IMR-90 (cell line): ENCODE measurements around the gene ENO2. TPM values are rescaled to one million over a fixed set of nuclear protein-coding genes. Genes with fewer than 3 reads are reported as not detected.

ENCODE experiments used
- ATAC-seq: fragments of 200-7000 bp; cut with Tn5 transposase; 2 replicates; pipeline ENCODE4 v1.9.1; 2020; ENCODE audit warnings: low read depth, mild to moderate bottlenecking, moderate library complexity
- BruUV-seq: library from RNA; stranded (reverse); fragments of 400-500 nt; replicated peaks from 2 replicates; lab custom pipeline; 2021; lab: Mats Ljungman, UMichigan
- CTCF ChIA-PET: fragments of 300-600 bp; formaldehyde crosslinking; extraction: SDS; loops from one replicate; lab custom pipeline; 2021; ENCODE audit warnings: antibody characterized with exemption; lab: Yijun Ruan, JAX
- POLR2A ChIA-PET: fragments of 300-600 bp; sonication (Branson Sonifier 250); formaldehyde crosslinking; loops from one replicate; lab custom pipeline; 2022; ENCODE audit warnings: antibody characterized with exemption; ENCODE audit not compliant: unreplicated experiment; lab: Charles Lee
- DNase-seq: peaks from one replicate; pipeline ENCODE4 v3.0.0; 2013
- H2AFZ ChIP-seq: replicated peaks from 2 replicates; pipeline ENCODE3; 2013; ENCODE audit warnings: low read length, mild to moderate bottlenecking; ENCODE audit not compliant: poor library complexity
- H2AK5ac ChIP-seq: 2 replicates; pipeline ENCODE4 v1.6.1; 2013; ENCODE audit warnings: low read depth, low read length, inconsistent platforms
- H2AK9ac ChIP-seq: replicated peaks from 2 replicates; pipeline ENCODE3; 2013; ENCODE audit warnings: mild to moderate bottlenecking, low read depth, low read length, moderate library complexity; ENCODE audit not compliant: poor library complexity
- H2BK120ac ChIP-seq: 2 replicates; pipeline ENCODE4 v1.6.1; 2013; ENCODE audit warnings: low read depth, low read length, inconsistent platforms
- H2BK15ac ChIP-seq: 3 replicates; pipeline ENCODE4 v1.6.1; 2013; ENCODE audit warnings: low read depth, low read length, inconsistent platforms
- H2BK20ac ChIP-seq: 2 replicates; pipeline ENCODE4 v1.6.1; 2013; ENCODE audit warnings: low read depth, mild to moderate bottlenecking, inconsistent platforms, low read length, moderate library complexity
- H2BK5ac ChIP-seq: 2 replicates; pipeline ENCODE4 v1.6.1; 2013; ENCODE audit warnings: mild to moderate bottlenecking, low read depth, low read length, inconsistent platforms; ENCODE audit not compliant: poor library complexity, severe bottlenecking
- H3K14ac ChIP-seq: replicated peaks from 2 replicates; pipeline ENCODE4 v1.6.1; 2013; ENCODE audit warnings: low read depth, low read length, inconsistent platforms
- H3K18ac ChIP-seq: 2 replicates; pipeline ENCODE4 v1.6.1; 2013; ENCODE audit warnings: low read depth, low read length, control low read depth
- H3K23ac ChIP-seq: 2 replicates; pipeline ENCODE4 v1.6.1; 2013; ENCODE audit warnings: low read depth, low read length, inconsistent platforms
- H3K27ac ChIP-seq: 2 replicates; pipeline ENCODE4 v1.5.1; 2013; ENCODE audit warnings: mild to moderate bottlenecking, control low read depth, low read length; ENCODE audit not compliant: insufficient read depth
- H3K27me3 ChIP-seq: 2 replicates; pipeline ENCODE4 v1.6.1; 2013; ENCODE audit warnings: low read length; ENCODE audit not compliant: control insufficient read depth, insufficient read depth
- H3K36me3 ChIP-seq: 2 replicates; pipeline ENCODE4 v1.6.1; 2013; ENCODE audit warnings: low read length, mixed read lengths; ENCODE audit not compliant: control insufficient read depth, insufficient read depth
- H3K4ac ChIP-seq: 2 replicates; pipeline ENCODE4 v1.6.1; 2013; ENCODE audit warnings: low read depth, low read length, inconsistent platforms
- H3K4me1 ChIP-seq: 2 replicates; pipeline ENCODE4 v1.6.1; 2013; ENCODE audit warnings: low read length, mixed read lengths; ENCODE audit not compliant: control insufficient read depth, insufficient read depth
- H3K4me2 ChIP-seq: 2 replicates; pipeline ENCODE4 v1.6.1; 2013; ENCODE audit warnings: low read depth, mild to moderate bottlenecking, control low read depth, low read length, moderate library complexity
- H3K4me3 ChIP-seq: 2 replicates; pipeline ENCODE4 v1.5.1; 2013; ENCODE audit warnings: low read depth, mild to moderate bottlenecking, control low read depth, low read length, moderate library complexity; ENCODE audit not compliant: insufficient read depth
- H3K56ac ChIP-seq: 2 replicates; pipeline ENCODE4 v1.6.1; 2013; ENCODE audit warnings: low read length, inconsistent platforms; ENCODE audit not compliant: insufficient read depth; ENCODE audit errors: extremely low read depth
- H3K79me1 ChIP-seq, 2 experiments: 2 replicates each; pipeline ENCODE4 v1.6.1; 2013; ENCODE audit warnings: low read length in 2 of 2, inconsistent platforms in 1 of 2, low read depth in 1 of 2
- H3K9ac ChIP-seq: 2 replicates; pipeline ENCODE4 v1.6.1; 2013; ENCODE audit warnings: low read depth, low read length, control low read depth
- H3K9me1 ChIP-seq: 2 replicates; pipeline ENCODE4 v1.6.1; 2013; ENCODE audit warnings: low read length, inconsistent platforms; ENCODE audit not compliant: insufficient read depth
- H3K9me3 ChIP-seq: 2 replicates; pipeline ENCODE4 v1.6.1; 2013; ENCODE audit warnings: low read length; ENCODE audit not compliant: control insufficient read depth, insufficient read depth
- H4K20me1 ChIP-seq: 2 replicates; pipeline ENCODE4 v1.6.1; 2013; ENCODE audit warnings: low read length, inconsistent platforms; ENCODE audit not compliant: insufficient read depth
- H4K5ac ChIP-seq: 2 replicates; pipeline ENCODE4 v1.6.1; 2013; ENCODE audit warnings: mild to moderate bottlenecking, low read depth, low read length, control low read depth
- H4K8ac ChIP-seq, 2 experiments: 2 replicates each; pipeline ENCODE4 v1.6.1; 2013; ENCODE audit warnings: low read depth in 2 of 2, low read length in 2 of 2, control low read depth in 1 of 2, inconsistent platforms in 1 of 2
- H4K91ac ChIP-seq: 2 replicates; pipeline ENCODE4 v1.6.1; 2013; ENCODE audit warnings: low read depth, low read length, inconsistent platforms; ENCODE audit not compliant: insufficient read depth
- BHLHE40 ChIP-seq: fragments of 150-350 bp; IDR thresholded peaks from 2 replicates; pipeline ENCODE4 v1.6.1; 2016; ENCODE audit warnings: mild to moderate bottlenecking, low read depth, low read length
- CEBPB ChIP-seq: IDR thresholded peaks from 2 replicates; pipeline ENCODE4 v1.6.1; 2012; ENCODE audit warnings: low read depth, low read length, improper control_type of control experiment
- CHD1 ChIP-seq: IDR thresholded peaks from 2 replicates; pipeline ENCODE4 v1.6.1; 2012; ENCODE audit warnings: low read depth, low read length, improper control_type of control experiment
- ELK1 ChIP-seq: fragments of 150-350 bp; IDR thresholded peaks from 2 replicates; pipeline ENCODE4 v1.6.1; 2016; ENCODE audit warnings: low read depth, mild to moderate bottlenecking, low read length, moderate library complexity, borderline replicate concordance
- FOS ChIP-seq: fragments of 150-350 bp; IDR thresholded peaks from 2 replicates; pipeline ENCODE4 v1.6.1; 2016; ENCODE audit warnings: low read depth, low read length
- MAFK ChIP-seq: IDR thresholded peaks from 2 replicates; pipeline ENCODE4 v1.6.1; 2012; ENCODE audit warnings: low read depth, low read length, improper control_type of control experiment
- MAZ ChIP-seq: IDR thresholded peaks from 2 replicates; pipeline ENCODE4 v1.6.1; 2012; ENCODE audit warnings: low read depth, mild to moderate bottlenecking, low read length, improper control_type of control experiment, moderate library complexity, borderline replicate concordance
- MXI1 ChIP-seq: IDR thresholded peaks from 2 replicates; pipeline ENCODE4 v1.6.1; 2012; ENCODE audit warnings: low read depth, mild to moderate bottlenecking, low read length, moderate library complexity, borderline replicate concordance
- NFE2L2 ChIP-seq: fragments of 150-350 bp; IDR thresholded peaks from 2 replicates; pipeline ENCODE4 v1.6.1; 2016; ENCODE audit warnings: low read depth, mild to moderate bottlenecking, low read length
- POLR2A ChIP-seq: IDR thresholded peaks from 2 replicates; pipeline ENCODE4 v1.6.1; 2012; ENCODE audit warnings: mild to moderate bottlenecking, low read depth, low read length
- RAD21 ChIP-seq: IDR thresholded peaks from 2 replicates; pipeline ENCODE4 v1.6.1; 2012; ENCODE audit warnings: low read length, improper control_type of control experiment
- RCOR1 ChIP-seq: IDR thresholded peaks from 2 replicates; pipeline ENCODE4 v1.6.1; 2012; ENCODE audit warnings: mild to moderate bottlenecking, low read length, improper control_type of control experiment; ENCODE audit not compliant: insufficient replicate concordance
- RFX5 ChIP-seq: IDR thresholded peaks from 2 replicates; pipeline ENCODE4 v1.8.0; 2012; ENCODE audit warnings: low read depth, mild to moderate bottlenecking, low read length, moderate library complexity
- SMC3 ChIP-seq: fragments of 150-350 bp; IDR thresholded peaks from 2 replicates; pipeline ENCODE4 v1.6.1; 2016; ENCODE audit warnings: low read depth, mild to moderate bottlenecking, antibody characterized with exemption, low read length, moderate library complexity
- WGBS, 2 experiments: methylation state at CpG; one replicate each; pipeline versions ENCODE4 v1.1.5 to v1.1.7; 2013; ENCODE audit warnings: missing lambda C conversion rate in 2 of 2; ENCODE audit not compliant: insufficient read length in 1 of 2; ENCODE audit errors: extremely low coverage in 2 of 2; 5-methylcytosine and 5-hydroxymethylcytosine counted together
- dilution Hi-C: fragments of 300-500 bp; cut with HindIII; formaldehyde crosslinking; loops from one replicate; pipeline ENCODE4 v1.14.3; 2018; ENCODE audit warnings: low sequenced_read_pairs; ENCODE audit not compliant: unreplicated experiment
- in situ Hi-C: fragments of 300-500 bp; cut with MboI; formaldehyde crosslinking; loops from 3 replicates; pipeline ENCODE4 v1.14.3; 2019; ENCODE audit warnings: low sequenced_read_pairs, inconsistent platforms, mixed read lengths
- intact Hi-C: fragments of 100-400 bp; cut with micrococcal nuclease; formaldehyde crosslinking; loops from 2 replicates; pipeline ENCODE4 v1.10.0; 2022
- polyA plus RNA-seq, 3 experiments: library from polyadenylated mRNA; depleted of rRNA; stranded (reverse); fragments of >200 nt; gene quantifications; 2 replicates each; pipeline ENCODE4 v1.2.3, GENCODE V29; 2012; ENCODE audit warnings: low replicate concordance in 1 of 3
- total RNA-seq: library from RNA; depleted of rRNA; stranded (reverse); fragments of >200 nt; gene quantifications from 2 replicates; pipeline ENCODE4 v1.2.3, GENCODE V29; 2012
- TF ChIP-seq, protein P1 (sequence below): conservative IDR thresholded peaks from 2 replicates; pipeline ENCODE4 v1.5.1; 2012; ENCODE audit warnings: mild to moderate bottlenecking, low read depth, low read length, improper control_type of control experiment
- TF ChIP-seq, protein P2 (sequence below): fragments of 150-350 bp; IDR thresholded peaks from 2 replicates; pipeline ENCODE4 v1.6.1; 2017; ENCODE audit warnings: mild to moderate bottlenecking, antibody characterized with exemption, low read length, low read depth

Gene ENO2
- total and polyA plus RNA-seq, 2 of the 4 experiments (the other 2 are of a cell fraction), result 28.3 to 92.8 TPM

DNA sequence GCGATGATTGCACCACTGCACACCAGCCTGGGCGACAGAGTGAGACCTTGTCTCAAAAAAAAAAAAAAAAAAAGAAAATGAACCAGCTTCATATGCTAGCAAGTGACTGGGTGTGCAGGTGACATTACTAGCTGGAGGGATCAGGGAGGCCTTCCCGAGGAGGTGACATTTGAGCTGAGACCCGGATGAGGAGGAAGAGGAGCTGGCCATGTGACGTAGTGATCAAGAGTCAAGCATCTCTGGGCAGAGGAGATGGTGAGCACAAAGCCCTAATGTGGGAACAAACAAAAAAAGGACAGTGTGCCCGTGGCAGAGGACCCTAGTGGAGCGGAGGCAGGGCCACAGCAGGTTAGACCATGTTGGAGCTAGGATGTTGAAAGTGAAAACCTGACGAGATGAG lies 33.2 kb downstream of the ENO2 start:
- H2BK5ac ChIP-seq, result no peak overlapping the region
- H2AK5ac ChIP-seq, result no peak overlapping the region
- ChIA-PET POLR2A (no interaction called here), CTCF (interaction anchor here (0.6 to 0.7 kb wide), 2 partner anchors 69 to 199 kb away, joined by 4 to 5 read pairs; no protein-coding TSS in a partner anchor)
- no peak overlapping the region for H4K8ac ChIP-seq
- no peak overlapping the region for H2BK120ac ChIP-seq
- TF ChIP-seq POLR2A (no peak), MXI1 (no peak), NFE2L2 (no peak), CHD1 (no peak), RAD21 (no peak), MAFK (no peak), CEBPB (no peak), BHLHE40 (no peak), RFX5 (no peak), ELK1 (no peak), RCOR1 (no peak), FOS (no peak), SMC3 (no peak), MAZ (no peak)
- TF ChIP-seq, protein P1, sequence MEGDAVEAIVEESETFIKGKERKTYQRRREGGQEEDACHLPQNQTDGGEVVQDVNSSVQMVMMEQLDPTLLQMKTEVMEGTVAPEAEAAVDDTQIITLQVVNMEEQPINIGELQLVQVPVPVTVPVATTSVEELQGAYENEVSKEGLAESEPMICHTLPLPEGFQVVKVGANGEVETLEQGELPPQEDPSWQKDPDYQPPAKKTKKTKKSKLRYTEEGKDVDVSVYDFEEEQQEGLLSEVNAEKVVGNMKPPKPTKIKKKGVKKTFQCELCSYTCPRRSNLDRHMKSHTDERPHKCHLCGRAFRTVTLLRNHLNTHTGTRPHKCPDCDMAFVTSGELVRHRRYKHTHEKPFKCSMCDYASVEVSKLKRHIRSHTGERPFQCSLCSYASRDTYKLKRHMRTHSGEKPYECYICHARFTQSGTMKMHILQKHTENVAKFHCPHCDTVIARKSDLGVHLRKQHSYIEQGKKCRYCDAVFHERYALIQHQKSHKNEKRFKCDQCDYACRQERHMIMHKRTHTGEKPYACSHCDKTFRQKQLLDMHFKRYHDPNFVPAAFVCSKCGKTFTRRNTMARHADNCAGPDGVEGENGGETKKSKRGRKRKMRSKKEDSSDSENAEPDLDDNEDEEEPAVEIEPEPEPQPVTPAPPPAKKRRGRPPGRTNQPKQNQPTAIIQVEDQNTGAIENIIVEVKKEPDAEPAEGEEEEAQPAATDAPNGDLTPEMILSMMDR, result no peak
- TF ChIP-seq, protein P2, sequence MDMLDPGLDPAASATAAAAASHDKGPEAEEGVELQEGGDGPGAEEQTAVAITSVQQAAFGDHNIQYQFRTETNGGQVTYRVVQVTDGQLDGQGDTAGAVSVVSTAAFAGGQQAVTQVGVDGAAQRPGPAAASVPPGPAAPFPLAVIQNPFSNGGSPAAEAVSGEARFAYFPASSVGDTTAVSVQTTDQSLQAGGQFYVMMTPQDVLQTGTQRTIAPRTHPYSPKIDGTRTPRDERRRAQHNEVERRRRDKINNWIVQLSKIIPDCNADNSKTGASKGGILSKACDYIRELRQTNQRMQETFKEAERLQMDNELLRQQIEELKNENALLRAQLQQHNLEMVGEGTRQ, result no peak
- no peak overlapping the region for H3K27ac ChIP-seq
- no peak overlapping the region for H3K18ac ChIP-seq
- ATAC-seq, result no peak
- no peak overlapping the region for H3K4me2 ChIP-seq
- H3K27me3 ChIP-seq, result no peaks in the 10 kb centered on the region
- no peak overlapping the region for H2AK9ac ChIP-seq
- H3K4me1 ChIP-seq, result peaks cover 5% of the 10 kb centered on the region; the same call in 1 of the 2 replicates
- H3K4me3 ChIP-seq, result no peak overlapping the region
- H3K56ac ChIP-seq, result no peak overlapping the region
- no peaks in the 10 kb centered on the region; the same call in 1 of the 2 replicates for H4K20me1 ChIP-seq
- no peak overlapping the region for H2AFZ ChIP-seq
- no peak overlapping the region for H4K91ac ChIP-seq
- no peak for DNase-seq
- 0 out of 2 replicates have a peak, but pooled peaks cover 2% of the 10 kb centered on the region for H3K9me1 ChIP-seq
- intact Hi-C loops (no loop called here), dilution Hi-C loops (no loop called here), in situ Hi-C loops (loop anchor here (10.0 kb wide), 1 partner anchor 167 kb away; no protein-coding TSS in a partner anchor)
- WGBS, 2 experiments, result 82% methylated on average over 4 of the region's 8 CpGs; no CpG with 5 or more reads in 1 of the 2 experiments
- peaks cover 4% of the 10 kb centered on the region for H3K36me3 ChIP-seq
- H3K14ac ChIP-seq, result no peak overlapping the region
- no peak overlapping the region for H3K23ac ChIP-seq
- H2BK15ac ChIP-seq, result no peak overlapping the region
- H3K4ac ChIP-seq, result no peak overlapping the region
- no peak overlapping the region for H3K9ac ChIP-seq
- H3K79me1 ChIP-seq, result peaks cover 8 to 13% of the 10 kb centered on the region in 2 experiments; a peak in 3 of 4 replicates
- H4K5ac ChIP-seq, result no peak overlapping the region
- no peak overlapping the region for H2BK20ac ChIP-seq
- no TSS peak for BruUV-seq
- no peaks in the 10 kb centered on the region for H3K9me3 ChIP-seq
